Spleen (tissue), 7 donors: ENCODE results near the gene POU1F1.

ENCODE experiments used
- POLR2A ChIP-seq, 3 donors: fragments of 450-650 bp; IDR thresholded peaks; one replicate each; pipeline ENCODE4 v1.5.1; 2017; ENCODE audit warnings: antibody characterized with exemption in 3 of 3, mild to moderate bottlenecking in 1 of 3
- POLR2AphosphoS5 ChIP-seq, 3 donors: sonication (generic); formaldehyde crosslinking; IDR thresholded peaks; one replicate each; pipeline ENCODE4 v1.5.1; 2017; ENCODE audit warnings: antibody characterized with exemption in 3 of 3
- TF ChIP-seq, protein P1 (sequence below), 11 experiments: fragments of 200-600 bp in 7 of 11; fragments of 450-650 bp in 4 of 11; sonication (generic) in 4 of 11; IDR thresholded peaks in 8 of 11; conservative IDR thresholded peaks in 3 of 11; 1 replicate in 7 of 11; 2 replicates in 4 of 11; pipeline versions ENCODE4 v1.4.0 to v1.8.0; 2016 to 2021; ENCODE audit warnings: antibody characterized with exemption in 11 of 11, inconsistent platforms in 4 of 11, mild to moderate bottlenecking in 1 of 11
- donor health status: DM: no; HTN: no; CAD: no; lungs with moderate emphysema.
- donor health status: DM: no; HTN: no; CAD: no.
- donor health status: DM: no; HTN: no; CAD: no.

DNA sequence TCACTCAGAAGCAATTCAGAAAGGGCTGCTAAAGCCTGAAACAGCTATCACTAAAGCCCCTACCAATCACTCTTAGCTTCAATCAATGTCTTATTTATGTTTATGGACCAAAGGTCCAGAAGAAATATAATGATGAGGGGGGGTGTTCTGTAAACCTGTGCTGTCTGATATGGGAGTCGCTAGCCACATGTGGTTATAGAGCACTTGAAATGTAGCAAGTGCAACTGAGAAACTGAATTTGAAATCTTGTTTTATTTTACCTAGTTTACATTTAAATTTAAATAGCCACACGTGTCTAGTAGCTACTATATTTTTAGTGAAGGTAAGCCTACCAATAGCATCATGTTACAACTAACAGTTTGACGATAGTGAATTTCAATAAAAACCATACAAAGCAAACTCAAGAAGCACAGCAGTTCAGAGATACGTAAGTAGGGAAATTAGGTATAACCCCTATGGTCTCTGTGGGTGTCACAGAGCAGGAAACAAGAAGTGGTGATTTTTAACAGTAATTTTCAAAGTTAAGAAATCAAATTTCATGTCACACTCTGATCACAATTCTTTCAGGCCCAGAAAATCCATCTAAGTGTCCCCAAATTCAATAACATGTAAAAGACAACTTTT lies 3.6 kb downstream of the POU1F1 start:
- TF ChIP-seq, protein P1, sequence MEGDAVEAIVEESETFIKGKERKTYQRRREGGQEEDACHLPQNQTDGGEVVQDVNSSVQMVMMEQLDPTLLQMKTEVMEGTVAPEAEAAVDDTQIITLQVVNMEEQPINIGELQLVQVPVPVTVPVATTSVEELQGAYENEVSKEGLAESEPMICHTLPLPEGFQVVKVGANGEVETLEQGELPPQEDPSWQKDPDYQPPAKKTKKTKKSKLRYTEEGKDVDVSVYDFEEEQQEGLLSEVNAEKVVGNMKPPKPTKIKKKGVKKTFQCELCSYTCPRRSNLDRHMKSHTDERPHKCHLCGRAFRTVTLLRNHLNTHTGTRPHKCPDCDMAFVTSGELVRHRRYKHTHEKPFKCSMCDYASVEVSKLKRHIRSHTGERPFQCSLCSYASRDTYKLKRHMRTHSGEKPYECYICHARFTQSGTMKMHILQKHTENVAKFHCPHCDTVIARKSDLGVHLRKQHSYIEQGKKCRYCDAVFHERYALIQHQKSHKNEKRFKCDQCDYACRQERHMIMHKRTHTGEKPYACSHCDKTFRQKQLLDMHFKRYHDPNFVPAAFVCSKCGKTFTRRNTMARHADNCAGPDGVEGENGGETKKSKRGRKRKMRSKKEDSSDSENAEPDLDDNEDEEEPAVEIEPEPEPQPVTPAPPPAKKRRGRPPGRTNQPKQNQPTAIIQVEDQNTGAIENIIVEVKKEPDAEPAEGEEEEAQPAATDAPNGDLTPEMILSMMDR (IDR thresholded peaks at IDR 0.05 in 8 of 11, conservative IDR thresholded peaks at IDR 0.05 in 3 of 11), result no peak
- TF ChIP-seq POLR2A (IDR thresholded peaks at IDR 0.05) (no peak), POLR2AphosphoS5 (IDR thresholded peaks at IDR 0.05) (no peak)
